AG09319 (cell line): ENCODE results near the gene STK32C.

ENCODE experiments used
- DNase-seq: peaks from one replicate; pipeline ENCODE4 v3.0.0-alpha.2; 2010; ENCODE audit warnings: low read depth; ENCODE audit errors: extremely low read depth
- TF ChIP-seq, protein P1 (sequence below): IDR thresholded peaks from 2 replicates; pipeline ENCODE4 v1.5.1; 2011; ENCODE audit warnings: low read depth, mild to moderate bottlenecking, inconsistent platforms, low read length, moderate library complexity

The STK32C gene

DNA sequence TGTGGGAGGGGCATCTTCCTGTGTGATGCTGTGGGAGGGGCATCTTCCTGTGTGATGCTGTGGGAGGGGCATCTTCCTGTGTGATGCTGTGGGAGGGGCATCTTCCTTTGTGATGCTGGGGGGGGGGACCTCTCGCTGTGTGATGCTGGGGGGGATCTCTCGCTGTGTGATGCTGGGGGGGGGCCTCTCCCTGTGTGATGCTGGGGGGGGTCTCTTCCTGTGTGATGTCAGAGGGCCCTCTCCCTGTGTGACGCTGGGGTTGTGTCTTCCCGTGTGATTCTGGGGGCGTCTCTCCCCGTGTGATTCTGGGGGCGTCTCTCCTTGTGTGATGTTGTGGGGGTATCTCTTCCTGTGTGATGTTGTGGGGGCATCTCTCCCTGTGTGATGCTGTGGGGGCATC lies 148.9 kb downstream of the STK32C start:
- TF ChIP-seq, protein P1, sequence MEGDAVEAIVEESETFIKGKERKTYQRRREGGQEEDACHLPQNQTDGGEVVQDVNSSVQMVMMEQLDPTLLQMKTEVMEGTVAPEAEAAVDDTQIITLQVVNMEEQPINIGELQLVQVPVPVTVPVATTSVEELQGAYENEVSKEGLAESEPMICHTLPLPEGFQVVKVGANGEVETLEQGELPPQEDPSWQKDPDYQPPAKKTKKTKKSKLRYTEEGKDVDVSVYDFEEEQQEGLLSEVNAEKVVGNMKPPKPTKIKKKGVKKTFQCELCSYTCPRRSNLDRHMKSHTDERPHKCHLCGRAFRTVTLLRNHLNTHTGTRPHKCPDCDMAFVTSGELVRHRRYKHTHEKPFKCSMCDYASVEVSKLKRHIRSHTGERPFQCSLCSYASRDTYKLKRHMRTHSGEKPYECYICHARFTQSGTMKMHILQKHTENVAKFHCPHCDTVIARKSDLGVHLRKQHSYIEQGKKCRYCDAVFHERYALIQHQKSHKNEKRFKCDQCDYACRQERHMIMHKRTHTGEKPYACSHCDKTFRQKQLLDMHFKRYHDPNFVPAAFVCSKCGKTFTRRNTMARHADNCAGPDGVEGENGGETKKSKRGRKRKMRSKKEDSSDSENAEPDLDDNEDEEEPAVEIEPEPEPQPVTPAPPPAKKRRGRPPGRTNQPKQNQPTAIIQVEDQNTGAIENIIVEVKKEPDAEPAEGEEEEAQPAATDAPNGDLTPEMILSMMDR = no peak

DNA sequence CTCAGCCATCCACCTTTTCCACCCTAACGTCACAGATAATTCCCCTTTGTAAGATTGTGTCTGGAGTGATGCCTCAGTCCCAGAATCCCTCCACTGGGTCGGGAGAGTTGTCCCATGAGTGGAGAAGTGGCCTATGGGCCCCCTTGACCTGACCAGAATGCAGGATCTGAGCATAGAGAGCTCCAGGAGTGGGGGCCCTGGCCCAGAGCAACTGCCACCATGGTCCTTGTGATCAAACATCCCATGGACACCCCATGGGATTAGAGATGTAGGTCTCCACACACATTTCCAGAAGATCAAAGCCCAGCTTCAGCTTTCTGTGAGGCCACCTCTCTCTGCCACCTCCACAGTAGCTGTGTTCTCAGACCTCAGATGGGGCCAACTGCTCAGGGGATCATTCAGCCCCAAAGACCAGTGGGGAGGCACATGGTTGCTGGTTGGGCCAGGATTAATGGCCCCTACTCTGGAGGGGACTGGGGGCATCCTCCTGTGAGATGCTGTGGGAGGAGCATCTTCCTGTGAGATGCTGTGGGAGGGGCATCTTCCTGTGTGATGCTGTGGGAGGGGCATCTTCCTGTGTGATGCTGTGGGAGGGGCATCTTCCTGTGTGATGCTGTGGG lies 149.5 kb downstream of the STK32C start:
- TF ChIP-seq, protein P1 = no peak
- DNase-seq = no peak

More for the DNA sequence above, 148.9 kb downstream of the STK32C start:
- DNase-seq = no peak
